HG03175 (cell line): ENCODE measurements around the gene SON.

Experiments
- ATAC-seq: cut with Tn5 transposase; IDR thresholded peaks from one replicate; pipeline ENCODE4 v1.9.1; 2021; ENCODE audit warnings: mild to moderate bottlenecking, moderate library complexity; ENCODE audit not compliant: unreplicated experiment

SON gene

DNA sequence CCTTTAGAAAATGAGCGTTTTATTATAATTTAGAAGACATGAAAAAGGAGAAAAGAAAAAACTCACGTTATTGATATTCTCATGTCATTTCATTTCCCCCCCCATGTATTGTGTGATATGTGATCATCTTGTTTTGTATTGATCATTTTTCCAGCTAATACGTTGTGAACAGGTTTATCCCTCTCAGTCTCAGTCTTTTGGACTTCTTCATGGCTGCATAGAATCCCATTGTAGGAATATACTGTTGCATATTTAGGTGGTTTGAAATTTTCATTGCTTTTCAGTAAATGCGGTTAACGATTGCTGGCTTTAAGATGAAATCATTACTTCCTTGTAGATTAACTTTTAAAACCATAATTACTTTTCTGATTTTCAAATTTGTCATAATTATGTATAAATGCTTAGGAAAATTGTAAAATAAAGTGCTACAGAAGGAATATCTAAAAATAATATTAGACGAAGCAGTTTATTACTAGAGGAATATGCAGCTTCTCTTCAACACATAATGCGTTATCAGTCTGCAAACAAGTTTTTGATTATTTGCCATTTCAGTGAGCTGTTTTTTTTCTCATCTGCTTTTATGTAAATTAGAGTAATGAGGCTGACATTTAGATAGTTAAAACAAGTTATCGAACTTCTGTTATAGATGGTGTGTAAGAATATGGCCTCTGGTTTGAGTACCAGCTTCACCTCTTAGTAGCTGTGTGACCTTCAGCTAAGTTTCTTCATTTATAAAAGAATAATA lies 1.8 kb downstream of the SON start:
- ATAC-seq, result no peak

DNA sequence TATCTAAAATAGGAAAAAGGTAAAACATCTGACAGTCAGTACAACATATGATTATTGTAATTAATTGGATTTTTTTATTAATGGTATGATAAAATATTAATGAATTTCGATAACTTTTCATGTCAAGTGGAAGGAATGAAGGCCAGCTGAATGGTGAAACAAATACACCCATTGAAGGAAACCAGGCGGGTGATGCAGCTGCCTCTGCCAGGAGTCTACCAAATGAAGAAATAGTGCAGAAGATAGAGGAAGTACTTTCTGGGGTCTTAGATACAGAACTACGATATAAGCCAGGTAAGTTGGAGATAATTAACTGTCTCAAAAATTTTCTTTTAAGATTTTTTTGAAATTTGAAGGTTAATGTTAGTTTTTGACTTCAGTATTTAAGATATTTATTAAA lies 3.2 kb downstream of the SON start:
- ATAC-seq, result no peak

DNA sequence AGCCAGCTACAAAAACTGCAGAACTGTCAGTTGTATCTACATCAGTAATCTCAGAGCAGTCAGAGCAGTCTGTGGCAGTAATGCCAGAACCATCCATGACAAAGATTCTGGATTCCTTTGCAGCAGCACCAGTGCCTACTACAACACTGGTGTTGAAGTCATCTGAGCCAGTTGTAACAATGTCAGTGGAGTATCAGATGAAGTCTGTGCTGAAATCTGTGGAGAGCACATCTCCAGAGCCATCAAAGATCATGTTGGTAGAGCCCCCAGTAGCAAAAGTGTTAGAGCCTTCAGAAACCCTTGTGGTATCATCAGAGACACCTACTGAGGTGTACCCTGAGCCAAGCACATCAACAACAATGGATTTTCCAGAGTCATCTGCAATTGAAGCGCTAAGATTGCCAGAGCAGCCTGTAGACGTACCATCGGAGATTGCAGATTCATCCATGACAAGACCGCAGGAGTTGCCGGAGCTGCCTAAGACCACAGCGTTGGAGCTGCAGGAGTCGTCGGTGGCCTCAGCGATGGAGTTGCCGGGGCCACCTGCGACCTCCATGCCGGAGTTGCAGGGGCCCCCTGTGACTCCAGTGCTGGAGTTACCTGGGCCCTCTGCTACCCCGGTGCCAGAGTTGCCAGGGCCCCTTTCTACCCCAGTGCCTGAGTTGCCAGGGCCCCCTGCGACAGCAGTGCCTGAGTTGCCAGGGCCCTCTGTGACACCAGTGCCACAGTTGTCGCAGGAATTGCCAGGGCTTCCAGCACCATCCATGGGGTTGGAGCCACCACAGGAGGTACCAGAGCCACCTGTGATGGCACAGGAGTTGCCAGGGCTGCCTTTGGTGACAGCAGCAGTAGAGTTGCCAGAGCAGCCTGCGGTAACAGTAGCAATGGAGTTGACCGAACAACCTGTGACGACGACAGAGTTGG lies 7.3 kb downstream of the SON start:
- no peak for ATAC-seq

DNA sequence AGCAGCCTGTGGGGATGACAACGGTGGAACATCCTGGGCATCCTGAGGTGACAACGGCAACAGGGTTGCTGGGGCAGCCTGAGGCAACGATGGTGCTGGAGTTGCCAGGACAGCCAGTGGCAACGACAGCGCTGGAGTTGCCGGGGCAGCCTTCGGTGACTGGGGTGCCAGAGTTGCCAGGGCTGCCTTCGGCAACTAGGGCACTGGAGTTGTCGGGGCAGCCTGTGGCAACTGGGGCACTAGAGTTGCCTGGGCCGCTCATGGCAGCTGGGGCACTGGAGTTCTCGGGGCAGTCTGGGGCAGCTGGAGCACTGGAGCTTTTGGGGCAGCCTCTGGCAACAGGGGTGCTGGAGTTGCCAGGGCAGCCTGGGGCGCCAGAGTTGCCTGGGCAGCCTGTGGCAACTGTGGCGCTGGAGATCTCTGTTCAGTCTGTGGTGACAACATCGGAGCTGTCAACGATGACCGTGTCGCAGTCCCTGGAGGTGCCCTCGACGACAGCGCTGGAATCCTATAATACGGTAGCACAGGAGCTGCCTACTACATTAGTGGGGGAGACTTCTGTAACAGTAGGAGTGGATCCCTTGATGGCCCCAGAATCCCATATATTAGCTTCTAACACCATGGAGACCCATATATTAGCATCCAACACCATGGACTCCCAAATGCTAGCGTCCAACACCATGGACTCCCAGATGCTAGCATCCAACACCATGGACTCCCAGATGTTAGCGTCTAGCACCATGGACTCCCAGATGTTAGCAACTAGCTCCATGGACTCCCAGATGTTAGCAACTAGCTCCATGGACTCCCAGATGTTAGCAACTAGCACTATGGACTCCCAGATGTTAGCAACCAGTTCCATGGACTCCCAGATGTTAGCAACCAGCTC lies 8.2 kb downstream of the SON start:
- no peak for ATAC-seq

DNA sequence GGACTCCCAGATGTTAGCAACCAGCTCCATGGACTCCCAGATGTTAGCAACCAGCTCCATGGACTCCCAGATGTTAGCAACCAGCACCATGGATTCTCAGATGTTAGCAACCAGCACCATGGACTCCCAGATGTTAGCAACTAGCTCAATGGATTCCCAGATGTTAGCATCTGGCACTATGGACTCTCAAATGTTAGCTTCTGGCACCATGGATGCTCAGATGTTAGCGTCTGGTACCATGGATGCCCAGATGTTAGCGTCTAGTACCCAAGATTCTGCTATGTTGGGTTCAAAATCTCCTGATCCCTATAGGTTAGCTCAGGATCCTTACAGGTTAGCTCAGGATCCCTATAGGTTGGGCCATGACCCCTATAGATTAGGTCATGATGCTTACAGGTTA lies 8.8 kb downstream of the SON start:
- no peak for ATAC-seq

DNA sequence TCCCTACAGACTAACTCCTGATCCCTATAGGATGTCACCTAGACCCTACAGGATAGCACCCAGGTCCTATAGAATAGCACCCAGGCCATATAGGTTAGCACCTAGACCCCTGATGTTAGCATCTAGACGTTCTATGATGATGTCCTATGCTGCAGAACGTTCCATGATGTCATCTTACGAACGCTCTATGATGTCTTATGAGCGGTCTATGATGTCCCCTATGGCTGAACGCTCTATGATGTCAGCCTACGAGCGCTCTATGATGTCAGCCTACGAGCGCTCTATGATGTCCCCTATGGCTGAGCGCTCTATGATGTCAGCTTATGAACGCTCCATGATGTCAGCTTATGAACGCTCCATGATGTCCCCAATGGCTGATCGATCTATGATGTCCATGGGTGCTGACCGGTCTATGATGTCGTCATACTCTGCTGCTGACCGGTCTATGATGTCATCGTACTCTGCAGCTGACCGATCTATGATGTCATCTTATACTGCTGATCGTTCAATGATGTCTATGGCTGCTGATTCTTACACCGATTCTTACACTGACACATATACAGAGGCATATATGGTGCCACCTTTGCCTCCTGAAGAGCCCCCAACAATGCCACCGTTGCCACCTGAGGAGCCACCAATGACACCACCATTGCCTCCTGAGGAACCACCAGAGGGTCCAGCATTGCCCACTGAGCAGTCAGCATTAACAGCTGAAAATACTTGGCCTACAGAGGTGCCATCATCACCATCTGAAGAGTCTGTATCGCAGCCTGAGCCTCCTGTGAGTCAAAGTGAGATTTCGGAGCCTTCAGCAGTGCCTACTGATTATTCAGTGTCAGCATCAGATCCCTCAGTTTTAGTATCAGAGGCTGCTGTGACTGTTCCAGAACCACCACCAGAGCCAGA lies 9.5 kb downstream of the SON start:
- no peak for ATAC-seq

DNA sequence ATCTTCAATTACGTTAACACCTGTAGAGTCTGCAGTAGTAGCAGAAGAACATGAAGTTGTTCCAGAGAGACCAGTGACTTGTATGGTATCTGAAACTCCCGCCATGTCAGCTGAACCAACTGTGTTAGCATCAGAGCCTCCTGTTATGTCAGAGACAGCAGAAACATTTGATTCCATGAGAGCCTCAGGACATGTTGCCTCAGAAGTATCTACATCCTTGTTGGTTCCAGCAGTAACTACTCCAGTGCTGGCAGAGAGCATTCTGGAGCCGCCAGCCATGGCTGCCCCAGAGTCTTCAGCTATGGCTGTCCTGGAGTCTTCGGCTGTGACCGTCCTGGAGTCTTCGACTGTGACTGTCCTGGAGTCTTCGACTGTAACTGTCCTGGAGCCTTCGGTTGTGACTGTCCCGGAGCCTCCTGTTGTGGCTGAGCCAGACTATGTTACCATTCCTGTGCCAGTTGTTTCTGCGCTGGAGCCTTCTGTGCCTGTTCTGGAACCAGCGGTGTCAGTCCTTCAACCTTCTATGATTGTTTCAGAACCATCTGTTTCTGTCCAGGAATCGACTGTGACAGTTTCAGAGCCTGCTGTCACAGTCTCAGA lies 10.3 kb downstream of the SON start:
- ATAC-seq, result no peak

DNA sequence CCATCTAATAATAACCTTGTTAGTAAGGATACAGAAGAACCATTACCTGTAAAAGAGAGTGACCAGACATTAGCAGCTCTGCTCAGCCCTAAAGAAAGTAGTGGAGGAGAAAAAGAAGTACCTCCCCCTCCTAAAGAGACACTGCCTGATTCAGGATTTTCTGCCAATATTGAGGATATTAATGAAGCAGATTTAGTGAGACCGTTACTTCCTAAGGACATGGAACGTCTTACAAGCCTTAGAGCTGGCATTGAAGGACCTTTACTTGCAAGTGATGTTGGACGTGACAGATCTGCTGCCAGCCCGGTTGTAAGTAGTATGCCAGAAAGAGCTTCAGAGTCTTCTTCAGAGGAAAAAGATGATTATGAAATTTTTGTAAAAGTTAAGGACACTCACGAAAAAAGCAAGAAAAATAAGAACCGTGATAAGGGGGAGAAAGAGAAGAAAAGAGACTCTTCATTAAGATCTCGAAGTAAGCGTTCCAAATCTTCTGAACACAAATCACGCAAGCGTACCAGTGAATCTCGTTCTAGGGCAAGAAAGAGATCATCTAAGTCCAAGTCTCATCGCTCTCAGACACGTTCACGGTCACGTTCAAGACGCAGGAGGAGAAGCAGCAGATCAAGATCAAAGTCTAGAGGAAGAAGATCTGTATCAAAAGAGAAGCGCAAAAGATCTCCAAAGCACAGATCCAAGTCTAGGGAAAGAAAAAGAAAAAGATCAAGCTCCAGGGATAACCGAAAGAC lies 11.6 kb downstream of the SON start:
- no peak for ATAC-seq

DNA sequence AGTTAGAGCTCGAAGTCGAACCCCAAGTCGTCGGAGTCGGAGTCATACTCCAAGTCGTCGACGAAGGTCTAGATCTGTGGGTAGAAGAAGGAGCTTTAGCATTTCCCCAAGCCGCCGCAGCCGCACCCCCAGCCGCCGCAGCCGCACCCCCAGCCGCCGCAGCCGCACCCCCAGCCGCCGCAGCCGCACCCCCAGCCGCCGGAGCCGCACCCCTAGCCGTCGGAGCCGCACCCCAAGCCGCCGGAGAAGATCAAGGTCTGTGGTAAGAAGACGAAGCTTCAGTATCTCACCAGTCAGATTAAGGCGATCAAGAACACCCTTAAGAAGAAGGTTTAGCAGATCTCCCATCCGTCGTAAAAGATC lies 12.1 kb downstream of the SON start:
- no peak for ATAC-seq

DNA sequence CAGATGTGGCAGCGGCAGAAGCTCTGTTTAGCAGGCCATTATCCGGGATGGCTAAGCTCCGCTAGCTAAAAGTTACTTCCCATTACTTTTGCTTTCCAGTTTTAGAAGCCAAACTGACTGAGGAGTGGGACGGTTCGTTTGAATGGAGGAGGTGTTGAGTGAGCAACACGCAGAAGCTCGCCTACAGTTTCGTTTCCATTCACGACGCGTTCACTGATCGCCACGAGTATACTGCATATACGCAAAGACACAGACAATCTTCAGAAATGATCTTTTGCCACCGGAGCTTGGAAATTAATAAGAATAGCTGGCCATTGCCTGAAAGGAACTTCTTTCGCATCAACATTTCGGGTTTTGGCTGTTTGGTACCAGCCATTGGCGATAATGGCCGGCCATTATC lies 14.6 kb downstream of the SON start:
- ATAC-seq, result no peak

DNA sequence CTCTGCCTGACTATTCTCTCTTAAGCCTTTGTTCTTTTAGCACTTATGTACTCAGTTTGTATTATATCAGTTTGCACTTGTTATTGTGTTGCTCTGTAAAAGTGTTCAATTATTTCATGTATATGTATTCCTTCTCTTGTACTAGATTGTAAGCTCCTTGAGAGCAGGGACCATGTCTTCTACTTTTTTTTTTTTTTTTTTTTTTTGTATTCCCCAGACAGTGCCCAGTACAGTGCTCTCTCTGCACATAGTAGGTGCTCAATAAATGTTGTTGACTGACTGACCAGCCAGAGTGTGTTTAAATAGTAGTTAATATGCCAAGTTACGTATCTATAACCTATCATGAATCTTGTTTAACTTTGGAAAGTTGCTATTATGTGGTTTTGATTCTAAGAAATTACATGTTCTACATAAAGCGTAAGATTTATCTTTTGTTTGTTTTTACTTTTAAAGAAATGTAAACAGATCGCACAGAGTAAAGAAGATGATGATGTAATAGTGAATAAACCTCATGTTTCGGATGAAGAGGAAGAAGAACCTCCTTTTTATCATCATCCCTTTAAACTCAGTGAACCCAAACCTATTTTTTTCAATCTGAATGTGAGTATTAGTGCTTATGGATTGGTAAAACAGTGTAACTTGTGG lies 16.1 kb downstream of the SON start:
- no peak for ATAC-seq

DNA sequence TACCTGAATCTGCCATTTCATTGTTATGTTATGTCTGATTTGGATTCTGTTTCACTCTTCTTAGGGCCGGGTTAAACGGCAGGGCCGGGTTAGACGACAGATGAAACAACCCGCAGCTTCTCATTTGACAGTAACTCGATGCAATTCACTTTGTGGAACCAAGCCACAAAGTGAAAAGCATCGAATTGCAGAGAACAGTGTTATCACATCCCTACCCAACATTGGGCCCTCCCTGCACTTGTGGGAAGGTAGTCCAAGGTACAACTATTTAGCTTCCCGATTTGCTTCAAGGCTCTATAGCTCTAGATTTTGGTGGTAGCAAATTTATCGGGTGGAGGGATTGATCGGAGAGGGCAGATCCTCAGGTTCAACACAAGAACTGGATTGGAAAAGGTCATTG lies 17.0 kb downstream of the SON start:
- no peak for ATAC-seq

DNA sequence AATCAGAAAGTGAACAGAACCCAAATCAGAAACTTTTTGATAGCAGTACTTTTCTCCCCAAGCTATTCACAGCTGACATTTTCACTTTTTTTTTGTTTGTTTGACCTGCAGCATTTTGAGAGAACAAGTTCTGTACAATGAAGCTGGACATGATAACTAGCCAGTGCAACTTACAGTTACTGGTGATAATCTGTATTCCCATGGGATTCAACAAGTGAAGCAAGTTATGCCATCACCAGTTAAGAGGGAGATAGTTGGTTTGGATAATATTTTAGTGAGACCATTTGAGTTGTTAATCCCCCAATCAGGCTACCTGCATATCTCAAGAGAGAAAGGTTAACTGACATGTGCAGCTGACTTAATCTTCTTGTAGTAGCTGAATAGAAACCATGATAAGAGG lies 18.1 kb downstream of the SON start:
- no peak for ATAC-seq

DNA sequence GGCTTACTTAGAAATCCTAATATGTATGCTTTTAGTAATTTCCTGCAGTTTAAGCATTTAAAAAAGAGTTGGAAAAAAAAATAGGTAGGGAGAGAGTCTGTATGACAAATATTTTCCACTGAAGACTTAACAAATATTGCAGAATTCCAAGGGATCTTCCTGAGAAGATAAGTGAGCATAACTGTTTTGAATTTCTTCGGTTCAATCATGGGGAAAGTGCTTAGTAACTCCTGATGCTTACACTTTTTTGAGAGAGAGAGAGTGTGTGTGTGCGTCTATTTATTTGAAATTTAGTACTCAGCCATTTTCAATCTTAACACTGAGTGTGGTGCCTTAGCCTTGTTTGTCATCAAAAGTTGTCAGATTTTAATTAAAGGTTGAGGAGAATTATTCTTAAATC lies 18.5 kb downstream of the SON start:
- ATAC-seq, result no peak

DNA sequence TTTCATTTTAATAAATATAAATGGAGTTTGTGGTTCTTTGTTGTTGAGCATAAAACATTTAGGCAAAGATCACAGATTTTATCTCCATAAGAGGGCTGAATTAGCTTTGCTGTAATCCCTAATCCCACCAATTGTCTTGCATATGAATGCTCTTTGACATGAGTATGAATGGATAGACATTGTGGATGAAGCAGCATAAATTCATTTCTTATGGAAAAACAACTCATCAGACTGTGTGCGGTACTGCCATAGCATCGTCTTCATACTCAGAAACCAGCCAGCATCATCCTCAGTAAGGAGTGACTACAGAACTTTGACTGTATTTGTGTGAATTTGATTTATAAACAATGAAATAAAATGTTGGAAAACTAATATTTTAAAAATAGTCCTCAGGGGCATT lies 19.6 kb downstream of the SON start:
- no peak for ATAC-seq

DNA sequence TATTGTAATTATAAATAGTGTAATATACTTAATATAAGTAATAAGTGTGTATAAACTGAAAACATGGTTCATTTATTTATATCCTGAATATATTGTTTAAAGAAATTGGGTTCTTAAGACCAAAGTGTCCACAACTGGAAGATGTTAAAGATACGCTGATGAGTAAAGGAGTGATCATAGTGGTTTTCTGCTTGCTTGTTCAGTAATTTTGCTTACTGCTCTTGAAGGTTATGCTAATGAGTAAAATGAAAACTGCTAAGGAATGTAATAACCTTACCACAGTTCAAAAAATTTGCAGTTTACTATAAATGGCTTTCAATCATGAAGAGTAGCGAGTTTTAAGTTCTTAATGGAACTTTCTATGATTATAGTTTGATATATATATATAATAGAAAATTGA lies 23.7 kb downstream of the SON start:
- no peak for ATAC-seq

DNA sequence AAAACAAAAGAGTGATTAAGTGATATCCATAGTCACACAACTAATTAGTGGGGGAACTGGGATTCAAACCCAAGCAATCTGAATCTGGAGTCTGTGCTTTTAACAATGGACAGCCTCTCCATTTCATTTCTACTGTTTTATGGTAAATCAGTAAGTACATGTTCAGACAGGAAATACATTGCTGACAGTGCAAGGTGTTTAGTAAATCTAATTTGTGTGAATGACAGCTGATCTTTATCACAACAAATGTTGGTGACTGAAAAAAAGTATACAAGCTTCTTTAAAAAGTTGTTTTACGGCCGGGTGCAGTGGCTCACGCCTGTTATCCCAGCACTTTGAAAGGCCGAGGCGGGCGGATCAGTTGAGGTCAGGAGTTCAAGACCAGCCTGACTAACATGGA lies 25.1 kb downstream of the SON start:
- no peak for ATAC-seq

DNA sequence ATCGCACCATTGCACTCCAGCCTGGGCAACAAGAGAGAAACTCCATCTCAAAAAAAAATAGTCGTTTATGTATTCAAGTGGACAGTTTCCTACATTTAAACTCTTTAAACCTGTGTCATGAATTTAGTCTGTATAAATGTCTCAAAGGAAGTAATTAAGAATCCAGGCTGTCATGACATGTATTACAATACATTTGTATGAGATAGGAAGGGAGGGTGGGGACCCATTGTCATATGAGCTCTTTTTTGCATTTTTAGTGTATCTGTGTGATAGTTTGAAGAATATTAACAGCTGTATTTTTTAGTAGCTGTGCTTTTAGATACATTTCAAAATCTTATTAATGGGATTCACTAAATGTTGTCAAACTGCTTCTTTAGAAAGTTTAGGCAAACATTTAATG lies 25.6 kb downstream of the SON start:
- no peak for ATAC-seq

DNA sequence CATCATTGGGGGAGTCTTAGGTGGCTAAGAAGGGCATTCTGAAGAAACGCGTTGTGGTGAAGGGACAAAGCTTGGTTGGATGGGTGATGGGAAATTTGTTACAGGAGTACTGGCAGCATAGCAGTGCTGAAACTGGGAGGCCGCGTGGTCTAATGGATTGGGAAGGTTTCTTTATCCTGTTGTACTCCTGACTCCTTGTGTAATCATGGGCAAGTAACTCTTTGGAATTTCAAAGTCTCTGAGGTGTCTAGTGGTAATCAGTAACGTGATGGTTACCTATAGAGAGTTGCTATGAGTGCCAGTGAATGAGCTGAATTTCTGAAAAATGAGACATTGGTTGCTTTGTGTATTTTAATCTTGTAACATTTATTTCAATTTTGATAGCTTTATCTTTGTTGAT lies 27.2 kb downstream of the SON start:
- no peak for ATAC-seq
